ENCODE results near the gene IFFO2. TPM values are rescaled to one million over a fixed set of nuclear protein-coding genes. Genes with fewer than 3 reads are reported as not detected.

The IFFO2 gene
- total RNA-seq, 1 experiment from 2014 or later = 15.6 TPM

- no peak for DNase-seq (ENCODE audit: low read depth, low spot score)
- Histone ChIP-seq H3K9me2 (ENCODE audit: insufficient read depth) (no peaks in the 10 kb centered on the region), H3K4me1 (ENCODE audit: control insufficient read depth in 1 of 2, insufficient read depth in 2 of 2, low read length in 2 of 2) (peaks cover 0 to 9% of the 10 kb centered on the region in 2 experiments; a peak in 2 of 4 replicates), H3K9ac (ENCODE audit: low read length) (no peak overlapping the region), H2AFZ (ENCODE audit: low read depth, low read length, poor library complexity, severe bottlenecking) (no peak overlapping the region), H4K20me1 (ENCODE audit: insufficient read depth) (no peaks in the 10 kb centered on the region; the same call in 1 of the 2 replicates), H3K9me3 (ENCODE audit: control insufficient read depth in 1 of 2, insufficient read depth in 1 of 2, low read depth in 1 of 2, low read length in 2 of 2) (no peaks in the 10 kb centered on the region), H3K4me2 (ENCODE audit: low read length) (no peak overlapping the region), H3K36me3 (ENCODE audit: control insufficient read depth in 1 of 2, insufficient read depth in 2 of 2, low read length in 2 of 2) (no peaks in the 10 kb centered on the region), H3K27ac (ENCODE audit: low read depth, low read length) (no peak overlapping the region), H3K79me2 (ENCODE audit: insufficient read depth, low read length) (peaks cover 2% of the 10 kb centered on the region; the same call in 1 of the 2 replicates), H3K4me3 (replicated peaks in 1 of 2; ENCODE audit: low read depth in 1 of 2, low read length in 2 of 2) (no peak overlapping the region), H3K27me3 (ENCODE audit: insufficient read depth, low read length) (no peaks in the 10 kb centered on the region)
- ATAC-seq = no peak
- ChIA-PET RAD21 (ENCODE audit: low non-redundant PET in 1 of 2, low total read pairs in 2 of 2, uncharacterized antibody in 2 of 2, unreplicated experiment in 2 of 2) (no interaction called here), CTCF (no interaction called here), POLR2A (no interaction called here)
- intact Hi-C loops (cut with micrococcal nuclease) = no loop called here
- TF ChIP-seq EZH2 (IDR thresholded peaks at IDR 0.05) (no peak), POLR2AphosphoS5 (IDR thresholded peaks at IDR 0.05; ENCODE audit: low read depth, low read length) (no peak), CTCF (IDR thresholded peaks at IDR 0.05 in 2 of 3, conservative IDR thresholded peaks at IDR 0.05 in 1 of 3; ENCODE audit: borderline replicate concordance in 1 of 3, insufficient read depth in 1 of 3, low read depth in 2 of 3, low read length in 2 of 3) (no peak), YY1 (IDR thresholded peaks at IDR 0.05; ENCODE audit: extremely low read depth, insufficient replicate concordance, low read depth, low read length) (no peak), SRF (IDR thresholded peaks at IDR 0.05; ENCODE audit: low read depth) (no peak), SP1 (IDR thresholded peaks at IDR 0.05; ENCODE audit: low read depth) (no peak)
- no TSS peak for BruUV-seq (replicated peaks)
Measured at GRCh38 chr1:18960409-18960808, 3.9 kb upstream of the IFFO2 start.

GRCh38 chr1:18959591-18959990, 3.1 kb upstream of the IFFO2 start:
- POLR2A ChIA-PET = interaction anchor here (1.0 kb wide), 1 partner anchor 18 kb away, joined by 3 read pairs; no protein-coding TSS in a partner anchor
- H3K36me3 ChIP-seq (ENCODE audit: control insufficient read depth in 1 of 2, insufficient read depth in 2 of 2, low read length in 2 of 2) = no peaks in the 10 kb centered on the region
- H3K9me3 ChIP-seq (ENCODE audit: control insufficient read depth in 1 of 2, insufficient read depth in 1 of 2, low read depth in 1 of 2, low read length in 2 of 2) = no peaks in the 10 kb centered on the region
- no TSS peak for BruUV-seq (replicated peaks)
- no peak overlapping the region for H3K9ac ChIP-seq (ENCODE audit: low read length)
- TF ChIP-seq EZH2phosphoT487 (IDR thresholded peaks at IDR 0.05; ENCODE audit: borderline replicate concordance) (no peak), MAX (IDR thresholded peaks at IDR 0.05) (no peak), TCF7L2 (IDR thresholded peaks at IDR 0.05; ENCODE audit: borderline replicate concordance, extremely low read depth, insufficient read depth, insufficient read length) (no peak), CTCF (IDR thresholded peaks at IDR 0.05 in 2 of 3, conservative IDR thresholded peaks at IDR 0.05 in 1 of 3; ENCODE audit: borderline replicate concordance in 1 of 3, insufficient read depth in 1 of 3, low read depth in 2 of 3, low read length in 2 of 3) (no peak), EGR1 (IDR thresholded peaks at IDR 0.05; ENCODE audit: low read depth) (no peak), SRF (IDR thresholded peaks at IDR 0.05; ENCODE audit: low read depth) (no peak), JUND (IDR thresholded peaks at IDR 0.05) (no peak), CBX3 (IDR thresholded peaks at IDR 0.05; ENCODE audit: low read depth) (no peak), POLR2AphosphoS5 (IDR thresholded peaks at IDR 0.05; ENCODE audit: low read depth, low read length) (no peak)
- H2AFZ ChIP-seq (ENCODE audit: low read depth, low read length, poor library complexity, severe bottlenecking) = no peak overlapping the region
- no peak overlapping the region for H3K4me3 ChIP-seq (replicated peaks in 1 of 2; ENCODE audit: low read depth in 1 of 2, low read length in 2 of 2)
- H3K79me2 ChIP-seq (ENCODE audit: insufficient read depth, low read length) = peaks cover 11% of the 10 kb centered on the region
- H3K27me3 ChIP-seq (ENCODE audit: insufficient read depth, low read length) = no peaks in the 10 kb centered on the region
- RAD21 ChIA-PET (ENCODE audit: low non-redundant PET in 1 of 2, low total read pairs in 2 of 2, uncharacterized antibody in 2 of 2, unreplicated experiment in 2 of 2) = no interaction called here
- no peak for DNase-seq (ENCODE audit: low read depth, low spot score)
- no peak overlapping the region for H3K27ac ChIP-seq (ENCODE audit: low read depth, low read length)
- ATAC-seq = no peak
- no peaks in the 10 kb centered on the region for H3K9me2 ChIP-seq (ENCODE audit: insufficient read depth)
- H3K4me1 ChIP-seq (ENCODE audit: control insufficient read depth in 1 of 2, insufficient read depth in 2 of 2, low read length in 2 of 2) = peaks cover 3 to 14% of the 10 kb centered on the region in 2 experiments; a peak in 3 of 4 replicates
- H3K4me2 ChIP-seq (ENCODE audit: low read length) = no peak overlapping the region
- intact Hi-C loops (cut with micrococcal nuclease) = loop anchor here (5.0 kb wide), 1 partner anchor 47 kb away; no protein-coding TSS in a partner anchor
- no peaks in the 10 kb centered on the region; the same call in 1 of the 2 replicates for H4K20me1 ChIP-seq (ENCODE audit: insufficient read depth)
- CTCF ChIA-PET = no interaction called here
